HG02981 (cell line): Measurements from ENCODE around the gene VAPA.
"Not testable (repeated sequence)": the region's sequence is repeated elsewhere in the genome, so short reads cannot be mapped to it uniquely, and the experiment has no call there.

Experiments used
- ATAC-seq: cut with Tn5 transposase; IDR thresholded peaks from one replicate; pipeline ENCODE4 v1.9.1; 2021; ENCODE audit warnings: mild to moderate bottlenecking, moderate library complexity; ENCODE audit not compliant: unreplicated experiment

Gene VAPA

GRCh38 chr18:9885170-9886004, 28.4 kb upstream of the VAPA start, which contains the start of gene TXNDC2:
Gene TXNDC2 (plus strand): TSS chr18:9885973. CDS start chr18:9886681, 708 bp downstream.
- no peak for ATAC-seq

- no peak for ATAC-seq
Measured at GRCh38 chr18:9886005-9886348, 27.8 kb upstream of the VAPA start.

- no peak for ATAC-seq
Measured at GRCh38 chr18:9887992-9888391, 25.8 kb upstream of the VAPA start.

GRCh38 chr18:9890196-9890595, 23.6 kb upstream of the VAPA start:
- no peak for ATAC-seq

GRCh38 chr18:9890957-9891356, 22.9 kb upstream of the VAPA start:
- ATAC-seq, result no peak

GRCh38 chr18:9891515-9891914, 22.3 kb upstream of the VAPA start:
- not testable (repeated sequence) for ATAC-seq

GRCh38 chr18:9894454-9895068, 19.3 kb upstream of the VAPA start:
- no peak for ATAC-seq

- ATAC-seq, result no peak
Measured at GRCh38 chr18:9897129-9897528, 16.7 kb upstream of the VAPA start.

- not testable (repeated sequence) for ATAC-seq
Measured at GRCh38 chr18:9897787-9898291, 16.0 kb upstream of the VAPA start.

- ATAC-seq, result no peak
Measured at GRCh38 chr18:9898792-9899549, 14.8 kb upstream of the VAPA start.

- not testable (repeated sequence) for ATAC-seq
Measured at GRCh38 chr18:9899550-9899930, 14.3 kb upstream of the VAPA start.

- no peak for ATAC-seq
Measured at GRCh38 chr18:9900699-9901098, 13.1 kb upstream of the VAPA start.

- ATAC-seq, result no peak
Measured at GRCh38 chr18:9901377-9901776, 12.4 kb upstream of the VAPA start.

GRCh38 chr18:9902264-9902663, 11.6 kb upstream of the VAPA start:
- ATAC-seq, result not testable (repeated sequence)

- ATAC-seq, result no peak
Measured at GRCh38 chr18:9902832-9903231, 11.0 kb upstream of the VAPA start.

- ATAC-seq, result no peak
Measured at GRCh38 chr18:9905401-9905922, 8.4 kb upstream of the VAPA start.

GRCh38 chr18:9906481-9906880, 7.3 kb upstream of the VAPA start:
- no peak for ATAC-seq

GRCh38 chr18:9907867-9908266, 5.9 kb upstream of the VAPA start:
- no peak for ATAC-seq

GRCh38 chr18:9910071-9910470, 3.7 kb upstream of the VAPA start:
- no peak for ATAC-seq

GRCh38 chr18:9910661-9911060, 3.2 kb upstream of the VAPA start:
- no peak for ATAC-seq

GRCh38 chr18:9911226-9911625, 2.6 kb upstream of the VAPA start:
- ATAC-seq, result no peak
